ENCODE results near the gene MICOS13. TPM values are rescaled to one million over a fixed set of nuclear protein-coding genes. Genes with fewer than 3 reads are reported as not detected.

The MICOS13 gene
- total RNA-seq, 2 donors from 2014 or later: 29.5 to 38.7 TPM

GRCh38 chr19:5672708-5673459 lies 7.4 kb downstream of the MICOS13 start:
- Mint-ChIP-seq H3K9me3 (no peaks in the 10 kb centered on the region), H3K27ac (no peak overlapping the region), H3K4me3 (no peak overlapping the region), H3K36me3 (ENCODE audit: low read depth) (peaks cover 32% of the 10 kb centered on the region), H3K4me1 (no peaks in the 10 kb centered on the region), H3K27me3 (no peaks in the 10 kb centered on the region)
- no peak for ATAC-seq (replicated peaks)

- Mint-ChIP-seq H3K4me3 (no peak overlapping the region), H3K9me3 (no peaks in the 10 kb centered on the region), H3K27ac (no peak overlapping the region), H3K4me1 (no peaks in the 10 kb centered on the region), H3K36me3 (ENCODE audit: low read depth) (peaks cover 45% of the 10 kb centered on the region), H3K27me3 (no peaks in the 10 kb centered on the region)
- no peak for ATAC-seq (replicated peaks)
Measured at GRCh38 chr19:5671600-5671999, 8.7 kb downstream of the MICOS13 start.

GRCh38 chr19:5669212-5669611 lies 11.1 kb downstream of the MICOS13 start:
- Mint-ChIP-seq H3K27me3 (no peaks in the 10 kb centered on the region), H3K9me3 (no peaks in the 10 kb centered on the region), H3K36me3 (ENCODE audit: low read depth) (peaks cover 68% of the 10 kb centered on the region), H3K4me3 (no peak overlapping the region), H3K4me1 (peaks cover 7% of the 10 kb centered on the region), H3K27ac (no peak overlapping the region)
- ATAC-seq (replicated peaks): no peak

GRCh38 chr19:5667751-5668271 lies 12.5 kb downstream of the MICOS13 start:
- Mint-ChIP-seq H3K36me3 (ENCODE audit: low read depth) (peaks cover 82% of the 10 kb centered on the region), H3K4me3 (no peak overlapping the region), H3K4me1 (peaks cover 7% of the 10 kb centered on the region), H3K27me3 (no peaks in the 10 kb centered on the region), H3K9me3 (no peaks in the 10 kb centered on the region), H3K27ac (no peak overlapping the region)
- ATAC-seq (replicated peaks): no peak

- H3K27me3 Mint-ChIP-seq: no peaks in the 10 kb centered on the region
- H3K9me3 Mint-ChIP-seq: no peaks in the 10 kb centered on the region
- no peak overlapping the region for H3K27ac Mint-ChIP-seq
- no peak for ATAC-seq (replicated peaks)
- H3K4me1 Mint-ChIP-seq: peaks cover 7% of the 10 kb centered on the region
- H3K36me3 Mint-ChIP-seq (ENCODE audit: low read depth): peaks cover 90% of the 10 kb centered on the region
- no peak overlapping the region for H3K4me3 Mint-ChIP-seq
Measured at GRCh38 chr19:5666921-5667610, 13.2 kb downstream of the MICOS13 start.

GRCh38 chr19:5665781-5666513 lies 14.4 kb downstream of the MICOS13 start:
- Mint-ChIP-seq H3K4me1 (peaks cover 7% of the 10 kb centered on the region), H3K9me3 (no peaks in the 10 kb centered on the region), H3K27ac (peak overlapping the region; percentile 60), H3K36me3 (ENCODE audit: low read depth) (peaks cover 97% of the 10 kb centered on the region), H3K4me3 (no peak overlapping the region), H3K27me3 (no peaks in the 10 kb centered on the region)
- ATAC-seq (replicated peaks): peak; percentile 72

GRCh38 chr19:5664515-5664914 lies 15.8 kb downstream of the MICOS13 start:
- H3K4me3 Mint-ChIP-seq: no peak overlapping the region
- H3K4me1 Mint-ChIP-seq: peaks cover 7% of the 10 kb centered on the region
- H3K36me3 Mint-ChIP-seq (ENCODE audit: low read depth): peaks cover 100% of the 10 kb centered on the region
- no peak for ATAC-seq (replicated peaks)
- H3K27me3 Mint-ChIP-seq: no peaks in the 10 kb centered on the region
- no peaks in the 10 kb centered on the region for H3K9me3 Mint-ChIP-seq
- no peak overlapping the region for H3K27ac Mint-ChIP-seq

- no peak for ATAC-seq (replicated peaks)
- no peaks in the 10 kb centered on the region for H3K9me3 Mint-ChIP-seq
- peaks cover 7% of the 10 kb centered on the region for H3K4me1 Mint-ChIP-seq
- H3K27ac Mint-ChIP-seq: no peak overlapping the region
- peaks cover 100% of the 10 kb centered on the region for H3K36me3 Mint-ChIP-seq (ENCODE audit: low read depth)
- H3K27me3 Mint-ChIP-seq: no peaks in the 10 kb centered on the region
- no peak overlapping the region for H3K4me3 Mint-ChIP-seq
Measured at GRCh38 chr19:5663904-5664303, 16.4 kb downstream of the MICOS13 start.

- H3K4me1 Mint-ChIP-seq: peaks cover 7% of the 10 kb centered on the region
- peaks cover 100% of the 10 kb centered on the region for H3K36me3 Mint-ChIP-seq (ENCODE audit: low read depth)
- no peaks in the 10 kb centered on the region for H3K9me3 Mint-ChIP-seq
Measured at GRCh38 chr19:5661483-5661882, 18.8 kb downstream of the MICOS13 start.

GRCh38 chr19:5655412-5655811 lies 24.9 kb downstream of the MICOS13 start:
- H3K27me3 Mint-ChIP-seq: no peaks in the 10 kb centered on the region
- ATAC-seq (replicated peaks): no peak
- peaks cover 100% of the 10 kb centered on the region for H3K36me3 Mint-ChIP-seq (ENCODE audit: low read depth)
- H3K27ac Mint-ChIP-seq: no peak overlapping the region
- no peaks in the 10 kb centered on the region for H3K9me3 Mint-ChIP-seq
- H3K4me1 Mint-ChIP-seq: no peaks in the 10 kb centered on the region
- H3K4me3 Mint-ChIP-seq: no peak overlapping the region

More at GRCh38 chr19:5661483-5661882, 18.8 kb downstream of the MICOS13 start:
- Mint-ChIP-seq H3K27me3 (no peaks in the 10 kb centered on the region), H3K27ac (no peak overlapping the region), H3K4me3 (no peak overlapping the region)
- no peak for ATAC-seq (replicated peaks)

- Mint-ChIP-seq H3K9me3 (no peaks in the 10 kb centered on the region), H3K36me3 (ENCODE audit: low read depth) (peaks cover 100% of the 10 kb centered on the region), H3K4me1 (no peaks in the 10 kb centered on the region), H3K27me3 (no peaks in the 10 kb centered on the region), H3K27ac (no peak overlapping the region), H3K4me3 (no peak overlapping the region)
- no peak for ATAC-seq (replicated peaks)
Measured at GRCh38 chr19:5654931-5655330, 25.4 kb downstream of the MICOS13 start.

- Mint-ChIP-seq H3K9me3 (no peaks in the 10 kb centered on the region), H3K4me1 (no peaks in the 10 kb centered on the region), H3K27me3 (no peaks in the 10 kb centered on the region), H3K4me3 (no peak overlapping the region), H3K36me3 (ENCODE audit: low read depth) (peaks cover 96% of the 10 kb centered on the region), H3K27ac (no peak overlapping the region)
- ATAC-seq (replicated peaks): no peak
Measured at GRCh38 chr19:5652261-5652660, 28.1 kb downstream of the MICOS13 start.

GRCh38 chr19:5651361-5651760 lies 29.0 kb downstream of the MICOS13 start:
- no peaks in the 10 kb centered on the region for H3K27me3 Mint-ChIP-seq
- ATAC-seq (replicated peaks): no peak
- H3K27ac Mint-ChIP-seq: no peak overlapping the region
- H3K4me3 Mint-ChIP-seq: no peak overlapping the region
- no peaks in the 10 kb centered on the region for H3K9me3 Mint-ChIP-seq
- H3K36me3 Mint-ChIP-seq (ENCODE audit: low read depth): peaks cover 96% of the 10 kb centered on the region
- H3K4me1 Mint-ChIP-seq: no peaks in the 10 kb centered on the region

GRCh38 chr19:5648464-5648863 lies 31.9 kb downstream of the MICOS13 start:
- Mint-ChIP-seq H3K27me3 (no peaks in the 10 kb centered on the region), H3K9me3 (no peaks in the 10 kb centered on the region), H3K36me3 (ENCODE audit: low read depth) (peaks cover 96% of the 10 kb centered on the region), H3K27ac (peak overlapping the region; percentile 26), H3K4me1 (peaks cover 4% of the 10 kb centered on the region), H3K4me3 (no peak overlapping the region)
- ATAC-seq (replicated peaks): no peak

Measured in activated T-helper 17 cell treated with anti-CD3 and anti-CD28 coated beads, Interleukin-2, amount 50 U/mL, for 72 hours (primary cell).